C4-2B (cell line): ENCODE measurements around the gene TEAD2.
"Not testable (repeated sequence)": the region's sequence is repeated elsewhere in the genome, so short reads cannot be mapped to it uniquely, and the experiment has no call there.

Experiments
- ZFX ChIP-seq: fragments of 450-650 bp; IDR thresholded peaks from 2 replicates; pipeline ENCODE4 v1.6.1; 2017
- TF ChIP-seq, protein P1 (sequence below): fragments of 450-650 bp; conservative IDR thresholded peaks from 2 replicates; pipeline ENCODE4 v1.5.1; 2017; ENCODE audit warnings: mild to moderate bottlenecking

DNA sequence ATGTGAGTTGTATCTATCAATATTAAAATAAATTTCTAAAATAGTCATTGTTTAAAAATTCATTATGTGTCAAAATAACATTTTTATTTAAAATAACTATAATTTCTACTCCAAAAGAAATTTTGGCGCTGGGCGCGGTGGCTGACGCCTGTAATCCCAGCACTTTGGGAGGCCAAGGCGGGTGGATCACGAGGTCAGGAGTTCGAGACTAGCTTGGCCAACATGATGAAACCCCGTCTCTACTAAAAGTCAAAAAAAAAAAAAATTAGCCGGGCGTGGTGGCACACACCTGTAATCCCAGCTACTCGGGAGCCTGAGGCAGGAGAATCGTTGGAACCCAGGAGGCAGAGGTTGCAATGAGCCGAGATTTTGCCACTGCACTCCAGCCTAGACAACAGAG is 36.5 kb downstream of the TEAD2 start:
- TF ChIP-seq, protein P1, sequence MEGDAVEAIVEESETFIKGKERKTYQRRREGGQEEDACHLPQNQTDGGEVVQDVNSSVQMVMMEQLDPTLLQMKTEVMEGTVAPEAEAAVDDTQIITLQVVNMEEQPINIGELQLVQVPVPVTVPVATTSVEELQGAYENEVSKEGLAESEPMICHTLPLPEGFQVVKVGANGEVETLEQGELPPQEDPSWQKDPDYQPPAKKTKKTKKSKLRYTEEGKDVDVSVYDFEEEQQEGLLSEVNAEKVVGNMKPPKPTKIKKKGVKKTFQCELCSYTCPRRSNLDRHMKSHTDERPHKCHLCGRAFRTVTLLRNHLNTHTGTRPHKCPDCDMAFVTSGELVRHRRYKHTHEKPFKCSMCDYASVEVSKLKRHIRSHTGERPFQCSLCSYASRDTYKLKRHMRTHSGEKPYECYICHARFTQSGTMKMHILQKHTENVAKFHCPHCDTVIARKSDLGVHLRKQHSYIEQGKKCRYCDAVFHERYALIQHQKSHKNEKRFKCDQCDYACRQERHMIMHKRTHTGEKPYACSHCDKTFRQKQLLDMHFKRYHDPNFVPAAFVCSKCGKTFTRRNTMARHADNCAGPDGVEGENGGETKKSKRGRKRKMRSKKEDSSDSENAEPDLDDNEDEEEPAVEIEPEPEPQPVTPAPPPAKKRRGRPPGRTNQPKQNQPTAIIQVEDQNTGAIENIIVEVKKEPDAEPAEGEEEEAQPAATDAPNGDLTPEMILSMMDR, result not testable (repeated sequence)
- not testable (repeated sequence) for TF ChIP-seq ZFX
